Large intestine (tissue), 3 donors: Measurements from ENCODE around the gene DCP1A. TPM values are rescaled to one million over a fixed set of nuclear protein-coding genes. Genes with fewer than 3 reads are reported as not detected.
"Not testable (repeated sequence)": the region's sequence is repeated elsewhere in the genome, so short reads cannot be mapped to it uniquely, and the experiment has no call there.

Source experiments
- DNase-seq, 2 donors: peaks; one replicate each; pipeline versions ENCODE4 v3.0.0 to v3.0.0-alpha.2; 2013
- H3K27ac ChIP-seq: one replicate; pipeline ENCODE4 v1.5.1; 2013; ENCODE audit warnings: low read length
- H3K27me3 ChIP-seq: 2 replicates; pipeline ENCODE4 v1.6.1; 2013; ENCODE audit warnings: low read length; ENCODE audit not compliant: control insufficient read depth, insufficient read depth
- H3K36me3 ChIP-seq: 2 replicates; pipeline ENCODE4 v1.6.1; 2013; ENCODE audit warnings: low read length; ENCODE audit not compliant: control insufficient read depth, insufficient read depth
- H3K4me1 ChIP-seq: one replicate; pipeline ENCODE4 v1.6.1; 2013; ENCODE audit warnings: low read length; ENCODE audit not compliant: control insufficient read depth, insufficient read depth
- H3K4me3 ChIP-seq: one replicate; pipeline ENCODE4 v1.5.1; 2013; ENCODE audit warnings: low read length
- H3K9me3 ChIP-seq: one replicate; pipeline ENCODE4 v1.6.1; 2013; ENCODE audit warnings: mild to moderate bottlenecking, low read depth, low read length, moderate library complexity; ENCODE audit not compliant: control insufficient read depth
- WGBS: methylation state at CpG from one replicate; pipeline ENCODE4 v1.1.5; 2013; ENCODE audit warnings: low lambda C conversion rate; ENCODE audit not compliant: insufficient coverage; 5-methylcytosine and 5-hydroxymethylcytosine counted together
- polyA plus RNA-seq: library from polyadenylated mRNA; unstranded; fragments of 120-200 nt; gene quantifications from one replicate; pipeline ENCODE4 v1.2.1, GENCODE V29; 2013

Gene DCP1A
- polyA plus RNA-seq, 1 donor: 22.7 TPM

DNA sequence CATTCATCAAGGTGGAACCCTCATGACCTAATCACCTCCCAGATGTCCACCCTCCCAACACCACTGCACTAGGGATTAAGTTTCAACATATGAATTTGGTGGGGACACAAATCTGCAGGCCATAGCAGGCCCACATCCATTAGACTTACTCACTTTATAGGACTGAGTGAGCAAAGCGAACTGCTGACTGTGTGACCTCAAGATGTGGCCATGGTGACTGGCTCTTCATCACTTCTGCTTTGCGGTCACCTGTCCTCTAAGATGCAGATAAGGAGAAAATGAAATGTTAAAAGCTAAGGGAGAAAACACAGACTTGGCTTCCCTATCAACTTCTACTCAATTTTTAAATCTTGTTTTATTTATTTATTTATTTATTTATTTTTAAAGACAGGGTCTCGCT, 14.5 kb upstream of the DCP1A start:
- Histone ChIP-seq H3K36me3 (no peaks in the 10 kb centered on the region), H3K27me3 (no peaks in the 10 kb centered on the region), H3K4me3 (no peak overlapping the region), H3K27ac (no peak overlapping the region), H3K4me1 (no peaks in the 10 kb centered on the region), H3K9me3 (no peaks in the 10 kb centered on the region)
- WGBS: 100% methylated on average over 1 of the region's 3 CpGs
- no peak for DNase-seq

DNA sequence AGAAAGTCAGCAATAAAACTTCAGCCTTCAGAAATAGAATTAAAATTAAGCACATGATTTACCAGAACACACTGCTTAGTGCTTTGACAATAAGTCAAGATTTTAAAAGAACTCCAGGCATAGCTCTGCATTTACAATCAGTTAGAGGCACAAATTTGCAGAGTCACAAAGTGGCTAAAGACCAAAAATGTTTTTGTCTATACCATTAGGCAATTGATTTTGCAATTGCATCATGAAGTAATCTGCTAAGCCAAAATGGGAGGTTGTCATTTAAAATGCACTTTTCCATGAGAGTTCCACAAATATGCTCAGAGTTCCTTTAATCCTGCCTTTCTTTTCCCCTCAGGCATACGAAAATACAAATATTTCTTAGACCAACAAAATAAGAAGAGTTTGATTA, 10.1 kb upstream of the DCP1A start:
- Histone ChIP-seq H3K9me3 (no peaks in the 10 kb centered on the region), H3K4me1 (no peaks in the 10 kb centered on the region), H3K4me3 (no peak overlapping the region), H3K27ac (no peak overlapping the region), H3K27me3 (no peaks in the 10 kb centered on the region), H3K36me3 (no peaks in the 10 kb centered on the region)
- 100% methylated on average over 1 of the region's 1 CpG for WGBS
- DNase-seq: no peak

DNA sequence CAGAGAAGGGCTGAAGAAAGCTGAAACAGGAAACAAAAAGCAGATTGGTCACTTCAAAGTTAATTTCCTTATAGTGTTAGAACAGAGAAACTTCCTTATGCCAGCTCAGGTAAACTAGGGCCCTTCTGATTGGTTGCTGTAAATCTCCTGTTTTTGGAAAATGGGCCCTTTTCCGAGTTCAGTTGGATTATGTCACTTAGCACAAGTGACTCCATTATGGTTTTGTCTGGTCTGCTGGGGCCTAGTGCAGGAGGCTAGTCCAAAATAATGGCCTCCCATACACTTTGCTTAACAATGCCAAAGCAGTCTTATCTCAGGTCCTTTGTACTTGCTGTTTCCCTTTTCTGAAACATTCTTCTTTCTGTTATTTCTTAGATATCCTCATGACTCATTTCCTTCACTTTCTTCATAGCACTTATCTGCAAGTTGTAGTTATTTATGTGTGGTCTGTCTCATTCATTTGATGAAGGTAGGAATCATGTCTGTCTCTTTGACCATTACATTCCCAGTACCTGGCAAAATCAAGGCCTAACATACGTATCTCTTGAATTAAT, 7.7 kb upstream of the DCP1A start:
- H3K27me3 ChIP-seq: no peaks in the 10 kb centered on the region
- H3K4me3 ChIP-seq: no peak overlapping the region
- no peak overlapping the region for H3K27ac ChIP-seq
- H3K9me3 ChIP-seq: no peaks in the 10 kb centered on the region
- peaks cover 7% of the 10 kb centered on the region for H3K4me1 ChIP-seq
- WGBS: no CpG with 5 or more reads among the region's 2 CpGs
- no peaks in the 10 kb centered on the region for H3K36me3 ChIP-seq
- DNase-seq: no peak

DNA sequence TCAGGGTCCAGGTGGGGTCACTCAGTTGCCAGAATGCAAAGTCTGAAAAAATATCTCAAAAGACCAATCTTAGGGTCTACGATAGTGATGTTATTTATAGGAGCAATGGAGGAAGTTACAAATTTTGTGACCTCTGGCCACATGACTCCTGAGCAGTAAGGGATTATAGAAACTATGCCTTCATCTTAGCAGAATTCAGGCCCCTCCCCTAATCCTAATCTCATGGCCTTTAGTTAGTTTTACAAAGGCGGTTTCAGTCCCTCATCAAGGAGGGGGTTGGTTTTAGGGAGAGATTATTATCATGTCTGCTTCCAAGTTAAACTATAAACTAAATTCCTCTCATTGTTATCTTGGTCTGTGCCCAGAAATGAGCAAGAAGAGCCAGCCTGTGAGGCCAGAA, 5.9 kb upstream of the DCP1A start:
- WGBS: 33% methylated on average over 1 of the region's 2 CpGs
- H3K4me1 ChIP-seq: peaks cover 8% of the 10 kb centered on the region

DNA sequence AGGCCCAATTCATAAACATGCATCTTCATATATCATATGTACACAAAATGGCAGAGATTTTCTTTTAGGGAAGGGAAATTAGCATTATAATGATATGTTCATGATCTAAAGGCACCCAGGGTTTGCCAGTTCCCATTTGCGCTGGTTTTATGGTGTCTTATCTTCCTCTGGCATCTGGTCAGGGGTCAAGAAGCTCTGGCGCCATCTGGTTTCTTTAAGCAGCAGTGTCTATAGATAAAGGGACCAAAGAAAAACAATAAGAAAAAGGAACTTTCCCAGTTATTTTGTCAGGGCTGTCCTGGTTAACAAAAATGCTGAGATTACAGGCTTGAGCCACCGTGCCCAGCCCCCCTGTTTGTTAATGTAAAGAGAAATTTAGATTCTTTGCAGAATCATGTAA, 3.3 kb upstream of the DCP1A start:
- WGBS: 0% methylated on average over 1 of the region's 3 CpGs
- no peak overlapping the region for H3K4me3 ChIP-seq

More for the DNA sequence above, 5.9 kb upstream of the DCP1A start:
- no peaks in the 10 kb centered on the region for H3K9me3 ChIP-seq
- no peak overlapping the region for H3K27ac ChIP-seq
- DNase-seq: no peak
- H3K36me3 ChIP-seq: no peaks in the 10 kb centered on the region
- H3K4me3 ChIP-seq: no peak overlapping the region
- H3K27me3 ChIP-seq: no peaks in the 10 kb centered on the region

DNA sequence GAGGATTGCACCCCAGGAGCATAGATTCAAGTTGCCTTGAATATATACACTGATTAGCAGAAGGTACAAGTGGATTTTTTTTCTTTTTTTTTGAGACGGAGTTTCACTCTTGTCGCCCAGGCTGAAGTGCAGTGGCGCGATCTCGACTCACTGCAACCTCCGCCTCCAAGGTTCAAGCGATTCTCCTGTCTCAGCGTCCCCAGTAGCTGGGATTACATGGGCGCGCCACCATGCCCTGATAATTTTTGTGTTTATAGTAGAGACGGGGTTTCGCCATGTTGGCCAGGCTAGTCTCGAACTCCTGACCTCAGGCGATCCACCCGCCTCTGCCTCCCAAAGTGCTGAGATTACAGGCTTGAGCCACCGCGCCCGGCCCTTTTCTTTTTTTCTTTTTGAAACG, 775 bp upstream of the DCP1A start:
- H3K27ac ChIP-seq: peak overlapping the region; percentile 99
- not testable (repeated sequence) for H3K36me3 ChIP-seq, DNase-seq, H3K27me3 ChIP-seq, H3K9me3 ChIP-seq
- H3K4me3 ChIP-seq: peak overlapping the region; percentile 97
- peaks cover 12% of the 10 kb centered on the region for H3K4me1 ChIP-seq
- no CpG with 5 or more reads among the region's 19 CpGs for WGBS

More for the DNA sequence above, 3.3 kb upstream of the DCP1A start:
- no peaks in the 10 kb centered on the region for H3K27me3 ChIP-seq
- H3K4me1 ChIP-seq: peaks cover 12% of the 10 kb centered on the region
- no peak overlapping the region for H3K27ac ChIP-seq
- peak; percentile 50 to 71 for DNase-seq
- no peaks in the 10 kb centered on the region for H3K36me3 ChIP-seq
- no peaks in the 10 kb centered on the region for H3K9me3 ChIP-seq

DNA sequence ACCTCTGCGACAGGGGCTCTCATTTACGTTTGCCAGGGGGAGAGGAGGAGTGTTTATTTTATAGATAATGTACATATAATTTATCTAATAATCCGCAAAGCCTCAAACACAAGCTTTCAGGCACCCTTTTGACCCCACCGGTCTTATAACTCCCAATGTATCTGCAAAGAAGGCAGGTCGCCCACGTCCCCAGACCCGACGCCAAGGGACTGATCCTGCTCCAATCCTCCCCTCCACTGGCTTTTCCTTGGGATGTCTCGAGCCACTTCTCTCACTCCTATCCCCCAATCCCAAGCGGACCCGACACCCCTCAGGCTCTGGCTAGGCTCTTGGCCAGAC, 452 bp downstream of the DCP1A start:
- Histone ChIP-seq H3K4me3 (peak overlapping the region; percentile 97), H3K4me1 (peaks cover 20% of the 10 kb centered on the region)

DNA sequence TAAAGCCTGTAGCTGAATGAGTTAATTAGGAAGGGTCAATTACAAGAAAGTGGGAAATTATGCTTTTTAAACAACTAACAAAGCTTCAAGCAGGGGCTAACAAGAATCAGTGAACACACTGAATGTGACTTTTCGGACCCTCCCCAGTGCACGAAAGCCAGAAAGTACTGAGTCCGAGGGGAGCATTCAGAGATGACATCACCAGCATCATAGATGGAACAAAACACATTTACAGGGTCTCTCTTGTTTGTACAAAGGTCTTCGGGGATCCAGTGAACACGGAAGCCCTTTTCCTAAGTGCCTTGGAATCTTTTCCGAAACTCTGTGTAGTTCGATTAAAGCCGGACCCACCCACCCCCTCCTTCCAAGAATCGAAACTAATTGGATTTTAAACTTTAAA, 829 bp downstream of the DCP1A start:
- Histone ChIP-seq H3K27ac (peak overlapping the region; percentile 99), H3K4me1 (peaks cover 22% of the 10 kb centered on the region), H3K27me3 (no peaks in the 10 kb centered on the region), H3K9me3 (no peaks in the 10 kb centered on the region), H3K4me3 (peak overlapping the region; percentile 97), H3K36me3 (peaks cover 4% of the 10 kb centered on the region)
- peak in 1 of 2 donors; percentile 64 for DNase-seq
- no CpG with 5 or more reads among the region's 9 CpGs for WGBS

More for the DNA sequence above, 452 bp downstream of the DCP1A start:
- Histone ChIP-seq H3K36me3 (peaks cover 3% of the 10 kb centered on the region), H3K27ac (peak overlapping the region; percentile 99), H3K27me3 (no peaks in the 10 kb centered on the region), H3K9me3 (no peaks in the 10 kb centered on the region)
- no peak for DNase-seq
- WGBS: no CpG with 5 or more reads among the region's 11 CpGs

DNA sequence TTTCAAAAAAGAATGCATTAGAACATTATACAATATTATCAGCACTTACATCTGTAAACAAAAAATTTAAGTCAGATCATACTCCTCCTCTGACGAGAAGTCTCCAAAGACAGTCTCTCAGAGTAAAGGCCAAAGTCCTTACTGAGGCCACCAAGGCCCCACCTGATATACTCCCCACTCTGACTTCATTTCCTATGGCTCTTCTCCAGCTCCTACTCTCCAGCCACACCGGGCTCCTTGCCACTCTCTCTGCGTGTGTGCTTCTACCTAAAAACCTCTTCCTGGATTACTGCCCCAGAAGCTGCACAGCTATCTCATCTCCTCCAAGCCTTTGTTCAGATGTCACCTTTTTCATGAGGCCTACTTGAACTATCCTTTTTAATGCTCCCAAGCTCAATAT, 5.0 kb downstream of the DCP1A start:
- Histone ChIP-seq H3K27ac (peak overlapping the region; percentile 86), H3K36me3 (peaks cover 25% of the 10 kb centered on the region), H3K9me3 (no peaks in the 10 kb centered on the region), H3K4me1 (peaks cover 10% of the 10 kb centered on the region), H3K27me3 (no peaks in the 10 kb centered on the region), H3K4me3 (no peak overlapping the region)
- WGBS: no CpG with 5 or more reads among the region's 3 CpGs
- DNase-seq: peak; percentile 53 to 79

DNA sequence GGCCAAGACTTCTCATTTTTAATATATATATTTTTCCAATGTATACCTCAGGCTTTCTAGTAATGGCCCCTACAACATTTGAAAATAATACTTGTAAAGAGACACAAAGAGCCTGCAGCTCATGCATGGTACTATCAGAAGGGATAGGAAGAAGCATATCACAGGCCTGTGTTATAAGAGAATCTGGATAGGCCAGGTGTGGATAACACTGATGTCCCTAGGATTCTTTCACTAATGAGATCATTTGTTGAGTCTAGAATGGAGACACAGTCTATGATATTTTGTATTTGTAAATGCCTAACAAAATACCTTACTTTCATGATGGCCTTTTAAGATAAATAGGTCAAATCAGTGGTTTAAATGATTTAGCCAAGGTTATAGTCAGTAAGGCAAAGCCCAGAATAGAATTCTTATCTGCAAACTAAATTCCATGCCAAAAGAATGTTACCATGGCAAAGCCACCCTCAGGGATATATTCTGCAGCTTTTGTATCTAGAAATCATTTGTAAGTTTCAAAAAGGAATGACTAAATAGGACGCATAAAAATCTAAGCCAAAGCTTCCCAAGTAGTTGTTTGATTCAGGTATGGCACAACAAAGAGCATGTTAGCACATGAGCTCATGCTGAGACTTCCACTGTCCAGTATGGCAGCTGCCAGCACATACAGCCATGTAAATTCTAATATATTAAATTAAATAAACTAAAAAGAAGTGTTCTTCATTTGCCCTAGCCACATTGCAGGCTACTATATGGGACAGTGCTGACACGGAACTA, 10.0 kb downstream of the DCP1A start:
- Histone ChIP-seq H3K36me3 (peaks cover 48% of the 10 kb centered on the region), H3K4me1 (peaks cover 4% of the 10 kb centered on the region), H3K4me3 (no peak overlapping the region), H3K27ac (no peak overlapping the region), H3K27me3 (no peaks in the 10 kb centered on the region), H3K9me3 (no peaks in the 10 kb centered on the region)
- DNase-seq: no peak
- no CpG with 5 or more reads among the region's 2 CpGs for WGBS

DNA sequence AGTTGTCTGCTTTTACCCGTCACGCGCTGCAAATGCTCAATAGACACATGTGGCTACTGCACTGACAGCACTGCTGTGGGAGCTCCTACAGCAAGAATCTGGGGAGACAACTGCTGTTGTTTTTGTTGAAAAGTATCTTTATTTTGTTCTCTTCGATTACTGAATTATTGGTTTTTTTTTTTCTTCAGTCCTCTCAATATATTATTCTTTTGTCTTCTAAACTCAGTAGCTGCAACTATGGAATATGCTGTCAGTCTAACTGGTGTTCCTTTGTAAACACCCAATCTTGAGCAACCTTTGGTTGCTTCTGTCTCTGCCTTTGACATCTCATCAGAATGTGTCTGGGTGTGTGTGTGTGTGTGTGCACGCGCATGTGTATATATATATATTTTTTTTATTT, 12.6 kb downstream of the DCP1A start:
- no peaks in the 10 kb centered on the region for H3K4me1 ChIP-seq
- no peaks in the 10 kb centered on the region for H3K9me3 ChIP-seq
- no peak for DNase-seq
- H3K36me3 ChIP-seq: peaks cover 41% of the 10 kb centered on the region
- H3K27me3 ChIP-seq: no peaks in the 10 kb centered on the region
- no peak overlapping the region for H3K27ac ChIP-seq
- WGBS: 100% methylated on average over 1 of the region's 6 CpGs
- H3K4me3 ChIP-seq: no peak overlapping the region
